K562 (cell line): ENCODE data around the gene AGPAT4. TPM values are rescaled to one million over a fixed set of nuclear protein-coding genes. Genes with fewer than 3 reads are reported as not detected.
A peak's percentile ranks its signal among the peaks of the same experiment; 100 is the strongest.

ENCODE experiments used
- ARNT ChIP-seq, 2 experiments: fragments of 450-650 bp; IDR thresholded peaks; 2 replicates each; pipeline ENCODE4 v1.6.1; 2016; ENCODE audit warnings: mild to moderate bottlenecking in 1 of 2
- CHD4 ChIP-seq: fragments of 200-600 bp; sonication (generic); IDR thresholded peaks from 3 replicates; pipeline ENCODE4 v1.6.1; 2012; ENCODE audit warnings: low read depth, mild to moderate bottlenecking, mixed read lengths, low read length, inconsistent platforms; ENCODE audit not compliant: insufficient read depth, insufficient replicate concordance, poor library complexity, severe bottlenecking
- CREB1 ChIP-seq, 2 experiments: sonication (generic) in 1 of 2; formaldehyde crosslinking in 1 of 2; IDR thresholded peaks; 2 replicates each; pipeline versions ENCODE4 v1.6.1 to v1.8.0; 2012 to 2022; ENCODE audit warnings: inconsistent platforms in 1 of 2, mild to moderate bottlenecking in 1 of 2, missing genetic modification reagents in 1 of 2, moderate library complexity in 1 of 2
- DLX4 ChIP-seq: fragments of 250-450 bp; sonication (Bioruptor Pico); IDR thresholded peaks from 2 replicates; pipeline ENCODE4 v1.6.1; 2021; ENCODE audit warnings: mild to moderate bottlenecking
- ELK1 ChIP-seq: sonication (generic); formaldehyde crosslinking; IDR thresholded peaks from 2 replicates; pipeline ENCODE4 v1.8.1; 2022; ENCODE audit warnings: missing genetic modification reagents
- ESRRA ChIP-seq: fragments of 450-650 bp; IDR thresholded peaks from 2 replicates; pipeline ENCODE4 v1.6.1; 2014; ENCODE audit warnings: low read depth, mild to moderate bottlenecking, moderate library complexity, borderline replicate concordance
- NBN ChIP-seq: fragments of 450-650 bp; IDR thresholded peaks from 2 replicates; pipeline ENCODE4 v1.6.1; 2016; ENCODE audit warnings: low read depth, mild to moderate bottlenecking
- PML ChIP-seq: IDR thresholded peaks from 2 replicates; pipeline ENCODE4 v1.6.1; 2012; ENCODE audit warnings: low read length, inconsistent platforms
- RAD51 ChIP-seq: fragments of 450-650 bp; IDR thresholded peaks from 2 replicates; pipeline ENCODE4 v1.7.1; 2016; ENCODE audit warnings: low read depth, mild to moderate bottlenecking, borderline replicate concordance
- RBM39 ChIP-seq: fragments of 200-400 bp; formaldehyde crosslinking; optimal IDR thresholded peaks from 2 replicates; pipeline ENCODE3; 2018; ENCODE audit warnings: low read depth, low read length
- TFAP4 ChIP-seq: sonication (generic); formaldehyde crosslinking; IDR thresholded peaks from 2 replicates; pipeline ENCODE4 v1.8.0; 2022; ENCODE audit warnings: missing genetic modification reagents, mild to moderate bottlenecking, moderate library complexity, borderline replicate concordance
- ZNF175 ChIP-seq: fragments of 200-800 bp; sonication (Bioruptor generic); IDR thresholded peaks from 2 replicates; pipeline ENCODE4 v1.6.1; 2016; ENCODE audit warnings: low read depth, mild to moderate bottlenecking, missing genetic modification characterization, missing compliant biosample characterization
- ZNF408 ChIP-seq: fragments of 250-450 bp; sonication (Bioruptor Pico); IDR thresholded peaks from 2 replicates; pipeline ENCODE4 v1.4.0; 2020; ENCODE audit warnings: low read depth, mild to moderate bottlenecking, moderate library complexity
- polyA plus RNA-seq, 8 experiments: library from polyadenylated mRNA; depleted of rRNA in 4 of 8; stranded (reverse) in 5 of 8; unstranded in 3 of 8; fragments of >200 nt; fragmentation: Nextera tagmentation in 2 of 8; fragmentation: Illumina TruSeq in 1 of 8; extraction: Ambion mirVana in 2 of 8; extraction: Trizol in 1 of 8; gene quantifications; 2 replicates each; pipeline versions ENCODE4 v1.2.1 to v1.2.3, GENCODE V29; 2011 to 2014; ENCODE audit warnings: inconsistent platforms in 1 of 8, missing spikeins in 1 of 8
- total RNA-seq, 7 experiments: library from RNA; depleted of rRNA in 6 of 7; stranded (reverse); fragments of >200 nt in 6 of 7; fragmentation: Illumina TruSeq in 2 of 7; extraction: Trizol in 2 of 7; gene quantifications; 2 replicates each; pipeline versions ENCODE4 v1.2.1 to v1.2.3, GENCODE V29; 2011 to 2021; ENCODE audit warnings: low replicate concordance in 1 of 7
- TF ChIP-seq, protein P1 (sequence below), 2 experiments: fragments of 450-650 bp; conservative IDR thresholded peaks; 2 replicates each; pipeline ENCODE4 v1.6.1; 2017; ENCODE audit warnings: mild to moderate bottlenecking in 2 of 2, moderate library complexity in 2 of 2
- TF ChIP-seq, protein P2 (sequence below): fragments of 450-650 bp; IDR thresholded peaks from 2 replicates; pipeline ENCODE4 v1.6.1; 2016; ENCODE audit warnings: low read depth

AGPAT4 gene
- total and polyA plus RNA-seq, 9 of the 15 experiments (the other 6 are each of a cell fraction or from before 2014, with no cell fraction given) = 2.2 to 15.0 (median 5.7) TPM

GRCh38 chr6:161244725-161245124 lies 29.1 kb downstream of the AGPAT4 start (continued):
- TF ChIP-seq, protein P1, sequence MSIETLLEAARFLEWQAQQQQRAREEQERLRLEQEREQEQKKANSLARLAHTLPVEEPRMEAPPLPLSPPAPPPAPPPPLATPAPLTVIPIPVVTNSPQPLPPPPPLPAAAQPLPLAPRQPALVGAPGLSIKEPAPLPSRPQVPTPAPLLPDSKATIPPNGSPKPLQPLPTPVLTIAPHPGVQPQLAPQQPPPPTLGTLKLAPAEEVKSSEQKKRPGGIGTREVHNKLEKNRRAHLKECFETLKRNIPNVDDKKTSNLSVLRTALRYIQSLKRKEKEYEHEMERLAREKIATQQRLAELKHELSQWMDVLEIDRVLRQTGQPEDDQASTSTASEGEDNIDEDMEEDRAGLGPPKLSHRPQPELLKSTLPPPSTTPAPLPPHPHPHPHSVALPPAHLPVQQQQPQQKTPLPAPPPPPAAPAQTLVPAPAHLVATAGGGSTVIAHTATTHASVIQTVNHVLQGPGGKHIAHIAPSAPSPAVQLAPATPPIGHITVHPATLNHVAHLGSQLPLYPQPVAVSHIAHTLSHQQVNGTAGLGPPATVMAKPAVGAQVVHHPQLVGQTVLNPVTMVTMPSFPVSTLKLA (conservative IDR thresholded peaks at IDR 0.05) = peak in 1 of 2 experiments; percentile 65; a peak in 3 of 4 replicates
- TF ChIP-seq, protein P2, sequence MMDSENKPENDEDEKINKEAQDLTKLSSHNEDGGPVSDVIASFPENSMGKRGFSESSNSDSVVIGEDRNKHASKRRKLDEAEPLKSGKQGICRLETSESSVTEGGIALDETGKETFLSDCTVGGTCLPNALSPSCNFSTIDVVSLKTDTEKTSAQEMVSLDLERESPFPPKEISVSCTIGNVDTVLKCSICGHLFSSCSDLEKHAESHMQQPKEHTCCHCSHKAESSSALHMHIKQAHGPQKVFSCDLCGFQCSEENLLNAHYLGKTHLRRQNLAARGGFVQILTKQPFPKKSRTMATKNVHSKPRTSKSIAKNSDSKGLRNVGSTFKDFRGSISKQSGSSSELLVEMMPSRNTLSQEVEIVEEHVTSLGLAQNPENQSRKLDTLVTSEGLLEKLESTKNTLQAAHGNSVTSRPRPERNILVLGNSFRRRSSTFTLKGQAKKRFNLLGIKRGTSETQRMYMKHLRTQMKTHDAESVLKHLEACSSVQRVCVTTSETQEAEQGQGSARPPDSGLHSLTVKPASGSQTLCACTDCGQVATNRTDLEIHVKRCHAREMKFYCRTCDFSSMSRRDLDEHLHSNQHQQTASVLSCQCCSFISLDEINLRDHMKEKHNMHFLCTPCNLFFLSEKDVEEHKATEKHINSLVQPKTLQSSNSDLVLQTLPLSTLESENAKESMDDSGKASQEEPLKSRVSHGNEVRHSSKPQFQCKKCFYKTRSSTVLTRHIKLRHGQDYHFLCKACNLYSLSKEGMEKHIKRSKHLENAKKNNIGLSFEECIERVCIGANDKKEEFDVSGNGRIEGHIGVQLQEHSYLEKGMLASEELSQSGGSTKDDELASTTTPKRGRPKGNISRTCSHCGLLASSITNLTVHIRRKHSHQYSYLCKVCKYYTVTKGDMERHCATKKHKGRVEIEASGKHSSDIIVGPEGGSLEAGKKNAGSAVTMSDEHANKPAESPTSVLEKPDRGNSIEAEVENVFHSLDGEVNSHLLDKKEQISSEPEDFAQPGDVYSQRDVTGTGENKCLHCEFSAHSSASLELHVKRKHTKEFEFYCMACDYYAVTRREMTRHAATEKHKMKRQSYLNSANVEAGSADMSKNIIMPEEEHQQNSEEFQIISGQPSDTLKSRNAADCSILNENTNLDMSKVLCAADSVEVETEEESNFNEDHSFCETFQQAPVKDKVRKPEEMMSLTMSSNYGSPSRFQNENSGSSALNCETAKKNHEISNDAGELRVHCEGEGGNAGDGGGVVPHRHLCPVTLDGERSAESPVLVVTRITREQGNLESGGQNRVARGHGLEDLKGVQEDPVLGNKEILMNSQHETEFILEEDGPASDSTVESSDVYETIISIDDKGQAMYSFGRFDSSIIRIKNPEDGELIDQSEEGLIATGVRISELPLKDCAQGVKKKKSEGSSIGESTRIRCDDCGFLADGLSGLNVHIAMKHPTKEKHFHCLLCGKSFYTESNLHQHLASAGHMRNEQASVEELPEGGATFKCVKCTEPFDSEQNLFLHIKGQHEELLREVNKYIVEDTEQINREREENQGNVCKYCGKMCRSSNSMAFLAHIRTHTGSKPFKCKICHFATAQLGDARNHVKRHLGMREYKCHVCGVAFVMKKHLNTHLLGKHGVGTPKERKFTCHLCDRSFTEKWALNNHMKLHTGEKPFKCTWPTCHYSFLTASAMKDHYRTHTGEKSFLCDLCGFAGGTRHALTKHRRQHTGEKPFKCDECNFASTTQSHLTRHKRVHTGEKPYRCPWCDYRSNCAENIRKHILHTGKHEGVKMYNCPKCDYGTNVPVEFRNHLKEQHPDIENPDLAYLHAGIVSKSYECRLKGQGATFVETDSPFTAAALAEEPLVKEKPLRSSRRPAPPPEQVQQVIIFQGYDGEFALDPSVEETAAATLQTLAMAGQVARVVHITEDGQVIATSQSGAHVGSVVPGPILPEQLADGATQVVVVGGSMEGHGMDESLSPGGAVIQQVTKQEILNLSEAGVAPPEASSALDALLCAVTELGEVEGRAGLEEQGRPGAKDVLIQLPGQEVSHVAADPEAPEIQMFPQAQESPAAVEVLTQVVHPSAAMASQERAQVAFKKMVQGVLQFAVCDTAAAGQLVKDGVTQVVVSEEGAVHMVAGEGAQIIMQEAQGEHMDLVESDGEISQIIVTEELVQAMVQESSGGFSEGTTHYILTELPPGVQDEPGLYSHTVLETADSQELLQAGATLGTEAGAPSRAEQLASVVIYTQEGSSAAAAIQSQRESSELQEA = no peak
- TF ChIP-seq ESRRA = peak; percentile 57; the same call in 1 of the 2 replicates
- no peak for TF ChIP-seq RAD51
- TF ChIP-seq ARNT (IDR thresholded peaks at IDR 0.05) = peak in 1 of 2 experiments; percentile 31; a peak in 1 of 4 replicates
- TF ChIP-seq ZNF175 (CRISPR knock-in tag) = no peak
- no peak for TF ChIP-seq ZNF408 (CRISPR knock-in tag)
- TF ChIP-seq NBN = no peak
- no peak for TF ChIP-seq DLX4 (CRISPR knock-in tag)
- no peak for TF ChIP-seq RBM39
- peak; percentile 91 for TF ChIP-seq PML
- TF ChIP-seq TFAP4 (CRISPR knock-in tag) = 0 out of 2 replicates have a peak, but pooled peaks have one; percentile 37
- TF ChIP-seq ELK1 (CRISPR knock-in tag) = no peak
- TF ChIP-seq CREB1 (IDR thresholded peaks at IDR 0.05) = peak; percentile 61
- TF ChIP-seq CREB1 (CRISPR knock-in tag; IDR thresholded peaks at IDR 0.05) = no peak
- TF ChIP-seq CHD4 = no peak
